Activated CD8-positive, alpha-beta memory T cell treated with anti-CD3 and anti-CD28 coated beads, Interleukin-2, amount 50 U/mL, for 24 hours (primary cell): ENCODE measurements around the gene BTBD2.
"Not testable (repeated sequence)": the region's sequence is repeated elsewhere in the genome, so short reads cannot be mapped to it uniquely, and the experiment has no call there.

ENCODE experiments used
- DNase-seq: peaks from one replicate; pipeline ENCODE4 v3.0.0-alpha.2; 2020; ENCODE audit errors: extremely low read depth

The BTBD2 gene

GRCh38 chr19:2039959-2040646 is 24.6 kb upstream of the BTBD2 start:
- DNase-seq: no peak

DNA sequence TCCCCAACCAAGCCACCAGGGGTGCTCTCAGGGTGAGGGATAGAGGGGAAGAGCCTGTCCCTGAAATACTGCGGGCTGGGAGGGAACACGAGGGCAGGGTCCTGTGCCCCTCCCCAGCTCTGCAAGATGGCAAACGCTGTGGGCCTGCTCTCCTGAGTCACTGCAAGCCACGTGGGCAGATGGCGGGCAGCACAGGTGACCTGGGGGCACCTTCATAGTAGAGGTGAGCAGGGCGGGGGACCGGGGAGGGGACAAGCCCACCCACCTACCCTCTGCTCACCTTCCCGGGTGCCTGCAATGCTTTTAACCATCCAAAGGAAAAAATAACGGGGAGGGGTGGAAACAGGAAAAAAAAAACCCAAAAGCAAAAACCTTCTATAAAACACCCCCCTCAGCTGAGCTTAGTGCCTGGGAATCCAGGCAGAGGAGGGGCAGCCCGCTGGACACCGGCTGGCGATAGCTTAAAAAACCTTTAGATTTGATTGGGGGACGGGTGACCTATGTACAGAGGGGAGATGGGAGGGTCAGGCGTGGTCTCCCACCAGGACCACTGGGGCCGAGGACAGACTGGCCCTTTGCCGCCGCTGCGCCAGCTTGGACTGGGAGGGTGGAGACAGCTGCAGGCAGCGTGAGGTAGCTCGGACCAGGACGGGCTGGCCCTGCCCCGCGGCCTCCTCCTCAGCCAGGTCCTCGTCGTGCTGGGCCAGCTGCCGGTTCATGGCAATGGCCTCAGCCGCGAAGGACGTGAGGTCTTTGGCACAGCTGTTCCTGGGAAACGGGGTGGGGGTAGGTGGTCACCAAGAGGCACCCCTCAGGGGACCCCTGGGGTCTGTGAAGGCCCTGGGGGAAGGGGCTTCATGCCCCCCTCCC is 23.8 kb upstream of the BTBD2 start:
- DNase-seq: no peak

- DNase-seq: no peak
Measured at GRCh38 chr19:2038284-2039088, 23.0 kb upstream of the BTBD2 start.

DNA sequence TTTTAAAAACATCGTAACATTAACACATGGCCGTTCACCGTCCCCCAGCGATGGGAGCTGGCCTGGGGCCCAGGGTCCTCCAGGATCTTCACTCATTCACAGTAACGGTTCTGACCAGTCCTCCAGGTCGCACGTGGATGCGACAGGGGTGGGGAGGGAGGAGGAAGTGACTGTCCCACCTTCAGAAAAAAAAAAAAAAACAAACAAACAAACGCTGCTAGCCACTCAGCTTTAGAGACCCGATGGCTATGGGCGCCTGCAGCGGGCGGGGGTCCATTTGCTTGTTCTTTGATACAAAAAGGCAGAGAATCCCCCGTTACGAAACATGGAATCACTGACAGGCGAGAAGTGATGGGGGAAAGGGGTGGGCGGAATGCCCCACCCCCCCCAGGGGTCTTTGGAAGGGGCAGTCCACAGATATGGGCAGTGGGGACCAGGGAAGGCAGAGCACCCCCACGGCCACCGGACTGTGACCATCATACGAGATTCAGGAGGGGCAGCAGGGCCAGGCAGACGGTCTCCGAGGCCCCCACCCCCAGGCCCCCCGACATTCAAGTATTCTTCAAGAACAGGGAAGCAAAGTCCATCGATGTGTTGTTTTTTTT is 22.2 kb upstream of the BTBD2 start:
- DNase-seq: no peak

DNA sequence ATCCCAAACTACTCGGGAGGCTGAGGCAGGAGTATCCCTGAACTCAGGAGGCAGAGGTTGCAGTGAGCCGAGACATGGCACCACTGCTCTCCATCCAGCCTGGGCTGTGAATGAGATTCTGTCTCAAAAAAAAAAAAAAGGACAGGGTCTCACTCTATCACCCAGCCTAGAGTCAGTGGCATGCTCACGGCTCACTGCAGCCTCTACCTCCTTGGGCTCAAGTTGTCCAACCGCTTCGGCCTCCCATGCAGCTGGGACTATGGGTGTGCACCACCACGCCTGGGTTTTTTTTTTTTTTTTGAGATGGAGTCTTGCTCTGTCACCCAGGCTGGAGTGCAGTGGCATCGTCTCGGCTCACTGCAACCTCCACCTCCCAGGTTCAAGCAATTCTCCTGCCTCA is 20.9 kb upstream of the BTBD2 start:
- DNase-seq: no peak

- DNase-seq: no peak
Measured at GRCh38 chr19:2035590-2035991, 20.1 kb upstream of the BTBD2 start.

- no peak for DNase-seq
Measured at GRCh38 chr19:2034729-2035589, 19.4 kb upstream of the BTBD2 start.

DNA sequence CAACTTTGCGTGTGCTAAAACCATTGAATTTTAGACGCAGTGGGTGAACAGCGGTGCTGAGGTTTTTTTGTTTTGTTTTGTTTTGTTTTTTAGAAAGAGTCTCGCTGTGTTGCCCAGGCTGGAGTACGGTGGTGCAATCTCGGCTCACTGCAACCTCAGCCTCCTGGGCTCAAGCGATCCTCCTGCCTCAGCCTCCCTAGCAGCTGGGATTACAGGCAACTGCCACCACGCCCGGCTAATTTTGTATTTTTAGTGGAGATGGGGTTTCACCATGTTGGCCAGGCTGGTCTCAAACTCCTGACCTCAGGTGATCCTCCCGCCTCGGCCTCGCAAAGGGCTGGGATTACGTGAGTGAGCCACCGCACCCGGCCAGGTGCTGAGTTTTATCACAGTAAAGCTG is 18.7 kb upstream of the BTBD2 start:
- DNase-seq: not testable (repeated sequence)

DNA sequence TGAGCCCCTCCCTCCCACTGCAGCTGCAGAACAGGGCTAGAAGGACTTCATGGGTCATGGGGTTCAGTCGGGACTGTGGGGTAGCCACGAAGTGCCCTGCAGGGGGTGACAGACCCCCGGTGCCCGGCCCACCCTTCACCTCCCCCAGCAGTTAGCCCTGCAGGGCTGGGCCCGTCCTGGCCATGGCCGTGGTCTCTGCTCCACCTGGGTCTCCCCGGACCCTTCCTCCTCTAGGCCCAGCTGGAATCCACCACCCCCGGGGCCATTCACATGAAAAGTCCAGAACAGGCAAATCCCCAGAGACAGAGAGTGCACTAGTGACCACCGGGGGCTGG is 18.3 kb upstream of the BTBD2 start:
- no peak for DNase-seq

DNA sequence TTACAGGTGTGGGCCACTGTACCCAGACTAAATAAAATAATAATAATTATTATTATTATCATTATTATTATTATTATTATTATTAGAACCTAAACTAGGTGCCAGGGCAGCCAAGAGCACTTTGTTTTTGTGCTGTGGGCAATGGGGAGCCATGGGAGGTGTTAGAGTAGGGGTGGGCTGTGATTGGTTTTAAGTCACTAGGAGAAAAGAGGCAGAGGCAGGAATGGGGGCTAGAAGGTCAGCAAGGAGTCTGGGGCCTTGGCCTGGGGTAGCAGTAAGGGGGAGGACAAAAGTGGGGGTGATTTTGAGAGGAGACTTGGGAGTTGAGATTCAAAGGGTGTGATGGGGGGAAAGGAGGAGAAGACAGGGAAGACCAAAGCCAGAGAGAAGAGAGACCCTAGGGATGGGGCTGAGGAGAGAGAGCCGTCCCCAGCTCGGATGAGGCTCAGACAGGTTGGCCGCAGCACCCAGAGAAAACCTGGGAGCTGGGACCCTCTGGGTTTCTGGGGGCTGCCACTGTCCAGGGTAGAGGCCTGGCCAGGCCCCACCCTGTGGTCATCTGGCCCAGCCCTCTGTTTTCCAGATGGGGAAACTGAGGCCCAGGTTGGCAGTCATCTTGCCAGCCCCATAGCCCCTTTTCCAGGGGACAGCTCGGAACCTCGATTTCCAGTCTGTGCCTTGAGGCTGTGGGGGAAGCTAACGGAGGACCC is 17.8 kb upstream of the BTBD2 start:
- DNase-seq: no peak

GRCh38 chr19:2032296-2032941 is 16.9 kb upstream of the BTBD2 start:
- no peak for DNase-seq

DNA sequence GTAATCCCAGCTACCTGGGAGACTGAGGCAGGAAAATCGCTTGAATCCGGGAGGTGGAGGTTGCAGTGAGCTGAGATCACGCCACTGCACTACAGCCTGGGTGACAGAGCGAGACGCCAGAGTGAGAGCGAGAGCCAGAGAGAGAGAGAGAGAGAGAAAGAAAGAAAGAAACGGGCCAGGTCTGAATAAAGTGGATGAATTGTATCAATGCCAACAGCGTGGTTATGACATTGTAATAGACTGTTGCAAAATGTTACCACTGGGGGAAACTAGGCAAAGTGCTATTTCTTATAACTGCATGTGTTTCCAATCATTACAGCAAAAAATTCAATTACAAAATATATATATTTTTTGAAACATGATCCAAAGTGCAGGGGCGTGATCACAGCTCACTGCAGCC is 11.8 kb upstream of the BTBD2 start:
- no peak for DNase-seq

DNA sequence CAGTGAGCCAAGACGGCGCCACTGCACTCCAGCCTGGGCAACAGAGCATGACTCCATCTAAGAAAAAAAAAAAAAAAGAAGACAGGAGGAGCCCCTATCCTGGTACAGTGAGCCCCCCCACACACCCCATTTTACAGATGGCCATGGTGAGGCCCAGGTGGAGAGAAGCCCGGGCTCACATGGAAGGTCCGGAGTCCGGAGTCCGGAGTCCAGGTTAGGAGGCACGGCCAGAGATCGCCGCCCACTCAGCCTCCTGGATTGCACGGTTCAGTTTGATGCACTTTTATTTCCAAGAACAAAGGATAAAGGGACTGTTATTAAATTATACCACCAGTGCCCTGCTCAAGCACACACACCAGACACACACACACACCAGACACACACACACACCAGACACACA is 11.3 kb upstream of the BTBD2 start:
- no peak for DNase-seq

- no peak for DNase-seq
Measured at GRCh38 chr19:2022289-2022688, 6.8 kb upstream of the BTBD2 start.

DNA sequence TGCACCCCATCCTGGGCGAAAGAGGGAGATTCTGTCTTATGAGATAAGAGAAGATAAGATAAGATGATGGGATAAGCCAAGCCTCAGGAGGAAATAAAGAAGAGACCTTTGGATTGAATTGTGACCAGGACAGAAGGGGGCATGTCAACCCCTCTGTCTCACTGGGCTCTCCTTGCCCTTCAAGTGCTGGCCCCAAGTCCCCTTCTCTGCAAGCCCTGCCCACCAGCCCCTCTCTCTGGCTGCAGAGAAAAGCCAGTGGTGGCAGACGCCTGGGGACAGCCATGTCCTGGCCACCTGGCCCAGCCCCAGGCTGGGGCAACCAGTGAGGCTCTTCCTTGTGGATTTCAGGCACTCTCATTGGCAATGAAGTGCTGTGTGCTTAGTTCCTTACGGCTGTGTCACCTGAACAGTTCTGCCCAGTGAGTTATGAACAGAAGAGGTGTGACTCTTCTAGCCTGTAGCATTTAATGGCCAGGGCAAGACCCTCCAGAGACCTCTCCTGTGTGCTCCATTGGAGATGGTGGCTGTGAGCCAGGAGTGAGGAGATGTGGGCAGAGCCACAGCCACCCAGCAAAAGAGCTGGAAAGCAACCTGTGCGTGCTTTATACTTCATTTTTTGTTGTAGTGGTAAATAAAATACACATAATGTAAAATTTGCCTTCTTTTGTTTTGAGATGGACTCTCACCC is 6.1 kb upstream of the BTBD2 start:
- DNase-seq: no peak

- no peak for DNase-seq
Measured at GRCh38 chr19:2018752-2019151, 3.2 kb upstream of the BTBD2 start.

DNA sequence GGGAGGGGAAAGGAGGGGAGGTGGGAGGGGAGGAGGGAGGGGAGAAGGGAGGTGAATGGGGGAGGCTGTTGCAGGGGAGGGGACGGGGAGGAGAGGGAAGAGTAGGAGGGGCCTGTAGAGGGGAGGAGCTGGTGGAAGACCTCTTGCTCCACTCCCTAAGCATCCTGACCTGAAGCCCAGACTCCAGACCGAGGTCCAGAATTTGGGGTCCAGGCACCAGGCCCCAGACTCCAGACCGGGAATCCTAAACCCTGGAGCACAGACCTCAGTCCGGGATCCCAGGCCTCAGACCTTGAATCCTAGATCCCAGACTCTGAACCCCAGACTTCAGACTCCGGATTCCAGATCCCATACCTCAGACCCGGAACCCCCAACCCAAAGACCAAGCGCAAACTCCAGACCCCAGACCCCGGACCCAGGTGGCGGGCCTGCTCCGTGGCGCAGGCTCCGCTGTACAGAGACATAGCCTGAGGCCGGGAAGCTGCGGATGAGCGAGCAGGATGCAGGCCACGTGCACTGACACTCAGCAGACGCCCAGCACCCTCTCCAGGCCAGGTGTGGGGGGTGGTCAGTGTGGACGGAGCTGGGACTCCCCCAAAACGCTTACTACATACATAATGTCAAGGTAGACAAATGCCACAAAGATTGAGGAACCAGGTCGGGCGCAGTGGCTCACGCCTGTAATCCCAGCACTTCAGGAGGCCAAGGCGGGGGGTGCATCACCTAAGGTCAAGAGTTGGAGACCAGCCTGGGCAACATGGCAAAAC is 710 bp upstream of the BTBD2 start:
- DNase-seq: no peak

- no peak for DNase-seq
Measured at GRCh38 chr19:2014731-2015607, 545 bp downstream of the BTBD2 start.
